HepG2 (cell line): ENCODE measurements around the gene LRSAM1. TPM values are rescaled to one million over a fixed set of nuclear protein-coding genes. Genes with fewer than 3 reads are reported as not detected.

Experiments
- ESRRA ChIP-seq: sonication (generic); formaldehyde crosslinking; IDR thresholded peaks from 2 replicates; pipeline ENCODE4 v1.5.1; 2020; ENCODE audit warnings: mild to moderate bottlenecking, low read depth, missing genetic modification reagents
- KAT7 ChIP-seq: IDR thresholded peaks from 2 replicates; pipeline ENCODE4 v1.6.1; 2018; ENCODE audit warnings: borderline replicate concordance, missing compliant biosample characterization
- RARA ChIP-seq: IDR thresholded peaks from 2 replicates; pipeline ENCODE4 v1.6.1; 2016; ENCODE audit warnings: missing genetic modification reagents, missing compliant biosample characterization
- ZNF703 ChIP-seq: sonication (generic); formaldehyde crosslinking; IDR thresholded peaks from 2 replicates; pipeline ENCODE4 v1.5.1; 2020; ENCODE audit warnings: missing genetic modification reagents, mild to moderate bottlenecking, moderate library complexity, borderline replicate concordance
- ZNF709 ChIP-seq: sonication (generic); formaldehyde crosslinking; IDR thresholded peaks from 2 replicates; pipeline ENCODE4 v1.5.0; 2020; ENCODE audit warnings: mild to moderate bottlenecking, missing genetic modification reagents
- polyA plus RNA-seq, 8 experiments: library from polyadenylated mRNA; depleted of rRNA in 3 of 8; stranded (reverse) in 7 of 8; unstranded in 1 of 8; fragments of >200 nt; fragmentation: Illumina TruSeq in 4 of 8; extraction: Trizol in 4 of 8; gene quantifications; 2 replicates each; pipeline versions ENCODE4 v1.2.1 to v1.2.3, GENCODE V29; 2011 to 2016; ENCODE audit warnings: low read depth in 4 of 8, missing spikeins in 1 of 8, mixed read lengths in 1 of 8; ENCODE audit not compliant: insufficient read depth in 1 of 8
- total RNA-seq, 5 experiments: library from RNA; depleted of rRNA; stranded (reverse); fragments of >200 nt; fragmentation: Illumina TruSeq; extraction: Trizol; gene quantifications; 2 replicates each; pipeline ENCODE4 v1.2.3, GENCODE V29; 2016; ENCODE audit warnings: low read depth in 1 of 5
- TF ChIP-seq, protein P1 (sequence below): sonication (generic); formaldehyde crosslinking; IDR thresholded peaks from 2 replicates; pipeline ENCODE4 v1.5.1; 2020; ENCODE audit warnings: mild to moderate bottlenecking, missing genetic modification reagents, moderate library complexity
- TF ChIP-seq, protein P2 (sequence below): sonication (generic); formaldehyde crosslinking; conservative IDR thresholded peaks from 2 replicates; pipeline ENCODE4 v1.4.0; 2020; ENCODE audit warnings: mild to moderate bottlenecking, missing genetic modification reagents, moderate library complexity
- TF ChIP-seq, protein P3 (sequence below): sonication (generic); formaldehyde crosslinking; IDR thresholded peaks from 2 replicates; pipeline ENCODE4 v1.4.0; 2020; ENCODE audit warnings: missing genetic modification reagents, borderline replicate concordance
- TF ChIP-seq, protein P4 (sequence below): IDR thresholded peaks from 2 replicates; pipeline ENCODE4 v1.6.1; 2012; ENCODE audit warnings: inconsistent platforms

The LRSAM1 gene
- total and polyA plus RNA-seq, 2 of the 13 experiments (the other 11 are each of a cell fraction or from before 2014, with no cell fraction given), result 8.7 to 10.2 TPM

DNA sequence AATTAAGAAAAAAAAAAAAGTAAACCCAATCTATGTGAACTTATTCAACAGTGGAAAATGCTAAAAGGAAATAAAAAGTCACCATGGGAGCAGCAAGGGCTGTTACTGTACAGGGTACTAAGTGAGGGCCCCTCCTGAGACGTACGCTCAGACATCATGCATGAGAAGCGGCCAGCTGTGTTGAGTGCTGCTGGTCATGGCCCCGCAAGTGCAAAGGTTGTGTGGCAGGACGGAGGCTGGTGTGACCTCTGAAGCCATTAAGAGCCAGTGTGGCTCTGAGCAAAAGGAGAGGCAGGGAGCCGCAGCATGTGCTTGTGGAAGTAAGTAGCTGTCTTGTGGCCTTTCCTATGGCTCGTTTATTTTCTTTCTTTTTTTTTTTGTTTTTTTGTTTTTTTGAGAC is 30.3 kb upstream of the LRSAM1 start (continued):
- TF ChIP-seq, protein P1, sequence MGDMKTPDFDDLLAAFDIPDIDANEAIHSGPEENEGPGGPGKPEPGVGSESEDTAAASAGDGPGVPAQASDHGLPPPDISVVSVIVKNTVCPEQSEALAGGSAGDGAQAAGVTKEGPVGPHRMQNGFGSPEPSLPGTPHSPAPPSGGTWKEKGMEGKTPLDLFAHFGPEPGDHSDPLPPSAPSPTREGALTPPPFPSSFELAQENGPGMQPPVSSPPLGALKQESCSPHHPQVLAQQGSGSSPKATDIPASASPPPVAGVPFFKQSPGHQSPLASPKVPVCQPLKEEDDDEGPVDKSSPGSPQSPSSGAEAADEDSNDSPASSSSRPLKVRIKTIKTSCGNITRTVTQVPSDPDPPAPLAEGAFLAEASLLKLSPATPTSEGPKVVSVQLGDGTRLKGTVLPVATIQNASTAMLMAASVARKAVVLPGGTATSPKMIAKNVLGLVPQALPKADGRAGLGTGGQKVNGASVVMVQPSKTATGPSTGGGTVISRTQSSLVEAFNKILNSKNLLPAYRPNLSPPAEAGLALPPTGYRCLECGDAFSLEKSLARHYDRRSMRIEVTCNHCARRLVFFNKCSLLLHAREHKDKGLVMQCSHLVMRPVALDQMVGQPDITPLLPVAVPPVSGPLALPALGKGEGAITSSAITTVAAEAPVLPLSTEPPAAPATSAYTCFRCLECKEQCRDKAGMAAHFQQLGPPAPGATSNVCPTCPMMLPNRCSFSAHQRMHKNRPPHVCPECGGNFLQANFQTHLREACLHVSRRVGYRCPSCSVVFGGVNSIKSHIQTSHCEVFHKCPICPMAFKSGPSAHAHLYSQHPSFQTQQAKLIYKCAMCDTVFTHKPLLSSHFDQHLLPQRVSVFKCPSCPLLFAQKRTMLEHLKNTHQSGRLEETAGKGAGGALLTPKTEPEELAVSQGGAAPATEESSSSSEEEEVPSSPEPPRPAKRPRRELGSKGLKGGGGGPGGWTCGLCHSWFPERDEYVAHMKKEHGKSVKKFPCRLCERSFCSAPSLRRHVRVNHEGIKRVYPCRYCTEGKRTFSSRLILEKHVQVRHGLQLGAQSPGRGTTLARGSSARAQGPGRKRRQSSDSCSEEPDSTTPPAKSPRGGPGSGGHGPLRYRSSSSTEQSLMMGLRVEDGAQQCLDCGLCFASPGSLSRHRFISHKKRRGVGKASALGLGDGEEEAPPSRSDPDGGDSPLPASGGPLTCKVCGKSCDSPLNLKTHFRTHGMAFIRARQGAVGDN (CRISPR knock-in tag), result peak; percentile 55
- TF ChIP-seq RARA (CRISPR knock-in tag) (0 out of 2 replicates have a peak, but pooled peaks have one; percentile 11), KAT7 (no peak), ESRRA (CRISPR knock-in tag) (peak; percentile 82; the same call in 1 of the 2 replicates), ZNF703 (no peak), ZNF709 (CRISPR knock-in tag) (no peak)
- TF ChIP-seq, protein P2, sequence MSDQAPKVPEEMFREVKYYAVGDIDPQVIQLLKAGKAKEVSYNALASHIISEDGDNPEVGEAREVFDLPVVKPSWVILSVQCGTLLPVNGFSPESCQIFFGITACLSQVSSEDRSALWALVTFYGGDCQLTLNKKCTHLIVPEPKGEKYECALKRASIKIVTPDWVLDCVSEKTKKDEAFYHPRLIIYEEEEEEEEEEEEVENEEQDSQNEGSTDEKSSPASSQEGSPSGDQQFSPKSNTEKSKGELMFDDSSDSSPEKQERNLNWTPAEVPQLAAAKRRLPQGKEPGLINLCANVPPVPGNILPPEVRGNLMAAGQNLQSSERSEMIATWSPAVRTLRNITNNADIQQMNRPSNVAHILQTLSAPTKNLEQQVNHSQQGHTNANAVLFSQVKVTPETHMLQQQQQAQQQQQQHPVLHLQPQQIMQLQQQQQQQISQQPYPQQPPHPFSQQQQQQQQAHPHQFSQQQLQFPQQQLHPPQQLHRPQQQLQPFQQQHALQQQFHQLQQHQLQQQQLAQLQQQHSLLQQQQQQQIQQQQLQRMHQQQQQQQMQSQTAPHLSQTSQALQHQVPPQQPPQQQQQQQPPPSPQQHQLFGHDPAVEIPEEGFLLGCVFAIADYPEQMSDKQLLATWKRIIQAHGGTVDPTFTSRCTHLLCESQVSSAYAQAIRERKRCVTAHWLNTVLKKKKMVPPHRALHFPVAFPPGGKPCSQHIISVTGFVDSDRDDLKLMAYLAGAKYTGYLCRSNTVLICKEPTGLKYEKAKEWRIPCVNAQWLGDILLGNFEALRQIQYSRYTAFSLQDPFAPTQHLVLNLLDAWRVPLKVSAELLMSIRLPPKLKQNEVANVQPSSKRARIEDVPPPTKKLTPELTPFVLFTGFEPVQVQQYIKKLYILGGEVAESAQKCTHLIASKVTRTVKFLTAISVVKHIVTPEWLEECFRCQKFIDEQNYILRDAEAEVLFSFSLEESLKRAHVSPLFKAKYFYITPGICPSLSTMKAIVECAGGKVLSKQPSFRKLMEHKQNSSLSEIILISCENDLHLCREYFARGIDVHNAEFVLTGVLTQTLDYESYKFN (CRISPR knock-in tag), result 0 out of 2 replicates have a peak, but pooled peaks have one; percentile 19
- TF ChIP-seq, protein P3, sequence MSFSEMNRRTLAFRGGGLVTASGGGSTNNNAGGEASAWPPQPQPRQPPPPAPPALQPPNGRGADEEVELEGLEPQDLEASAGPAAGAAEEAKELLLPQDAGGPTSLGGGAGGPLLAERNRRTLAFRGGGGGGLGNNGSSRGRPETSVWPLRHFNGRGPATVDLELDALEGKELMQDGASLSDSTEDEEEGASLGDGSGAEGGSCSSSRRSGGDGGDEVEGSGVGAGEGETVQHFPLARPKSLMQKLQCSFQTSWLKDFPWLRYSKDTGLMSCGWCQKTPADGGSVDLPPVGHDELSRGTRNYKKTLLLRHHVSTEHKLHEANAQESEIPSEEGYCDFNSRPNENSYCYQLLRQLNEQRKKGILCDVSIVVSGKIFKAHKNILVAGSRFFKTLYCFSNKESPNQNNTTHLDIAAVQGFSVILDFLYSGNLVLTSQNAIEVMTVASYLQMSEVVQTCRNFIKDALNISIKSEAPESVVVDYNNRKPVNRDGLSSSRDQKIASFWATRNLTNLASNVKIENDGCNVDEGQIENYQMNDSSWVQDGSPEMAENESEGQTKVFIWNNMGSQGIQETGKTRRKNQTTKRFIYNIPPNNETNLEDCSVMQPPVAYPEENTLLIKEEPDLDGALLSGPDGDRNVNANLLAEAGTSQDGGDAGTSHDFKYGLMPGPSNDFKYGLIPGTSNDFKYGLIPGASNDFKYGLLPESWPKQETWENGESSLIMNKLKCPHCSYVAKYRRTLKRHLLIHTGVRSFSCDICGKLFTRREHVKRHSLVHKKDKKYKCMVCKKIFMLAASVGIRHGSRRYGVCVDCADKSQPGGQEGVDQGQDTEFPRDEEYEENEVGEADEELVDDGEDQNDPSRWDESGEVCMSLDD (CRISPR knock-in tag), result no peak
- TF ChIP-seq, protein P4, sequence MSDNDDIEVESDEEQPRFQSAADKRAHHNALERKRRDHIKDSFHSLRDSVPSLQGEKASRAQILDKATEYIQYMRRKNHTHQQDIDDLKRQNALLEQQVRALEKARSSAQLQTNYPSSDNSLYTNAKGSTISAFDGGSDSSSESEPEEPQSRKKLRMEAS, result 0 out of 2 replicates have a peak, but pooled peaks have one; percentile 35
